ENCODE measurements around the gene HSBP1L1.

Gene HSBP1L1

DNA sequence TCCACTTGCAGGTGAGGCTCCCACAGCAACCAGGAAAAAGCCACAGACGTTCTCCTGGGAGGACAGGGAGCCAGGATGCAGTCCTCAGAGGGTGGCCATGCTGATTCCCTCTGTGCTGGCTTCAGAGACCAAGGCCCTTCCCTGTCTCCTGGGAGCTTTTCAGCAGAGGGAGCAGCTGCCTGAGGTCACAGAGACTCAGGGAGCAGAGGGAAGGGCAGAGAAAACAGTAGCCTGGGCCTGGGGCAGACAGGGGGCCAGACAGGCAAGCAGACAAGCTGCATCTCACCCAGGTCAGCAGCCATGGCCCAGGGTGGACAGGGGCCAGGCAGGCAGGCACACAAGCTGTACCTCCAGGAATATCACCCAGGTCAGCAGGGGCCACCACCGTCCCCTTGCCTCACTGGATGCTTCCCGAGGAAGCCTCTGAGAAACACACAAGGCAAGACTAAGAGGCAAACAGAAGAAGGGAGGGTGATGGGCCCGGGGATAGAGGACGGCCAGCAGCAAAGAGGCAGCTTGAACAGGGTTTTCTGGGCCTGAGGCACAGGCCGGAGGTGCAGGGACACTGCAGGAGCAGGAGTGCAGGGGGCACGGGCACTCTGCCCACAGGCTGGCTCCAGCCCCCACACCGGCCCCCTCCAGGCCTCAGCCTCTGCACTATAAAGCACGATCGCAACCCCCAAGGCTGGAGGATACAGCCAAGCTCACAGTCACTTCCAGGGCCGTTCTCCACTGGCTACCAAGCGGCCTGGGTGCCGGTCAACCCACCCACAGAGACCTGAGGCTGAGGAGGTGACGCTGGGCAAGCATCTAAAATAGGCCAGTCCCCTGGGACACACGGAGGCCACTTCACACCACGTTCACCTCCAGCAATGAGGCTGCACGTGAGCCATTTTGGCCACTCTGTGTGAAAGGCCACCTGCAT lies 19.1 kb upstream of the HSBP1L1 start:
- no peak for DNase-seq

DNA sequence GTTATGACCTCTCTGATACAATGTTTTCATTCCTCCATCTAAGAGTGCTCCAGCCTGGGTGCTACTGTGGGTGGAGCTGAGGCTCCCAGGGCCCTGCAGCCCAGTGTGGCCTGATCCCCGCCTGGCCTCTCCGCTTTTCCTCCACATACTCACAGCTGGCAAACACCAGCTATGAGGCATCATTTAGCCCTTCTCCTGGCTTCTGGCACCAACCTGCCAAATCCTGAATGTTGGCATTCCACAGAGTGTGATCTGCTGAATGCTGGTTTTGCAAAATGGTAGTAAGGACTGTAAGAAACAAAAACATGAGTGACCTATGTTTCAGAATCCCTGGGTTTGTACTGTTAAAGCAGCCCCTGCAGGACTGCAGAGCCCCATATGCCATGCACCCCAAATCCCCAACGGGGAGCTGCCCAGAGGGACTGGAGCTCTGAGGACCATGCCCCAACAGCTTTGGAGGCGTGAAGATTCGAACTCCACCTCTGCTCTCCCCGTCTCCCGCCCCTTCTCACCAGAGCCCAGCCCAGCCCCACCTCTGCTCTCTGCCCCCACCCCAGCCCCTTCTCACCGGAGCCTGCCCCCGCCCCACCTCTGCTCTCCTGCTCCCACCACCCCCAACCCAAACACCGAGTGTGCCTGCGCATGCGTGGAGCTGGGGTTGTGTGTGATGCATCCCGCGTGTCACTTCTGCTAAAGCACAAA lies 17.2 kb upstream of the HSBP1L1 start:
- no peak for DNase-seq

DNA sequence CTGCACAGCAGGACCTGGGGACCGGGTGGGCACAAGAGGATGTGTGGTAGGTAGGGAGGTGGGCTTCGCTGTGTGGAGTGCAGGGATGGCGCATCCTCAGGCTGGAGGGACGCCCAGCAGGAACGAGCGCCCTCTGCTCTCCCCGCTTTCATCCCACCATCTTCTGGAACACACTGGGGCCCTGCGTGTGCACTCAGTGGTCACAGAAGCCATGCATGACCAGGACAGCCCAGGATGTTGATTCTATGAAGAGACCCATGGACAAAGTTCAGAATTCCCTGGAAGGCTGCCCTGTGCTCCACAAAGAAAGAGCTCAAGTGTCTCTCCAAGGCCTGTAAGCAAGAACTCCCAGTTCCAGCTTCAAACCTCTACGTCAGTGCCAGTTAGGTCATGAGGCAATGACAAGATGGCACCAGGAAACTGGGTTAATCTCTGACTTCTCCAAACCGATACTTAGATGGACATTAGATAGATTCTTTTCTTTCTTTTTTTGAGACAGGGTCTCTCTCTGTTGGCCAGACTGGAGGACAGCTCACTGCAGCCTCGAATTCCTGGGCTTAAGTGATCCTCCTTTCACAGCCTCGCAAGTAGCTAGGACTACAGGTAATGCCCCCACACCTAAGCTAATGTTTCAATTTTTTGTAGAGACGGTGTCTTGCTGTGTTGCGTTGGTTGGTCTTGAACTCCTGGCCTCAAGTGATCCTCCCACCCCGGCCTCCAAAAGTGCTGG lies 16.4 kb upstream of the HSBP1L1 start:
- DNase-seq, result no peak

DNA sequence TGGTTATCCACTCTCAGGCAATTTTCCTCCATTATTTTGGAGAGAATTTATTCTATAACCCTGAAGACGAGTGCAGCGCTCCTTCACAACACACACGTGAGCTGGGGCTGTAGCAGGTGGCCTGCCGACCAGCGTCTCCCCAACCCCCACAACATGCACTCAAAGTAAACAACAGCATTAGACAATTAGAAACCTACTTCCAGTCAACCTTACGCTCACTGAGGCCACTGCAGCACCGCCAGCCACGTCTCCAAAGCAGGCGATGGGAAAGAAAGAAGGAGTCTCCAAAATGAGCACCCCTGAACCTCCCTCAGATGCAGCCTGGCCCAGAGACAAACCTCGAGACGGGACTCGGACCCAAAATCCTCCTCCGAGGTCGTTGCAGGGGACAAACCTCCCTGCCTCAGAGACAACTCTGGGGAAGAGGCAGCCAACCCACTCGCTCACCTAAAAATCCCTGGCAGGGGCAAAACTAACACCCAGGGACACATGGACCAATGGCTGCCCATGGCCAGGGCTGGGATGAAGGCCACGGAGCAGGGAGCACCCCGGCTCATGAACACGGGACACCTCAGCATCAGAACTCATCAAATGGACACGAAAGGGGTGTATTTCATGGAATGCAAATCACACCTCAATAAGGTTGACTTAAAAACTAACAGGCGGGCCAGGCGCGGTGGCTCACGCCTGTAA lies 15.6 kb upstream of the HSBP1L1 start:
- no peak for DNase-seq

DNA sequence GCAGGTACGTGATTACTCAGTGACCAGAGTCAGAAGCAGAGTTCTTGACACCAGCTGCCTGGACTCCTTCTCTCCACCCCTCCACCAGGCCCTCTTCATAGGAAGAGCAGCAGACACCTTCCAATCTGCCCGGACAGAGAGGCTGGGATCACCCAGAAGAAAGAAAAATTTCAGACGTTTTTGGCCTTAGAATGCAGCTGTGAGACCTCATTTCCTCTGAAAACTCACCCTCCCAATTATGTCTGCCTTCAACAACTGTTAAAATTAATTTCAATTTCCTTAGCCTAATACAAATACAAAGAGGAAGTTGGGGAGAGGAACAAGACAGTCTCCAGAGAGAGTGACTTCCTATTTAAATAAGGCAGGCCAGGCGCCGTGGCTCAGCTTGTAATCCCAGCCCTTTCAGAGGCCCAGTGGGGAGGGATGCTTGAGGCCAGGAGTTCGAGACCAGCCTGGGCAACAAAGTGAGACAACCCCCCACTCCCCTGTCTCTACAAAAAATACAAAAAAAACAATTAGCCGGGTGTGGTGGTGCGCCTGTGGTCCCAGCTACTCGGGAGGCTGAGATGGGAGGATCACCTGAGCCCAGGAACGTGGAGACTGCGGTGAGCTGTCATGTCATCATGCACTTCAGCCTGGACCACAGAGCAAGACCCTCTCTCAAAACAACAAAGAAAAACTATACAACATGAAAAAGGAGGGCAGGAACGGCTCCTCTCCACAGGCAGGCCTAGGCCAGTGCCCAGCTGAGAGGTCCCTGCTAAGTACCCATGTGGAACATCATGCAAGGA lies 14.6 kb upstream of the HSBP1L1 start:
- no peak for DNase-seq

DNA sequence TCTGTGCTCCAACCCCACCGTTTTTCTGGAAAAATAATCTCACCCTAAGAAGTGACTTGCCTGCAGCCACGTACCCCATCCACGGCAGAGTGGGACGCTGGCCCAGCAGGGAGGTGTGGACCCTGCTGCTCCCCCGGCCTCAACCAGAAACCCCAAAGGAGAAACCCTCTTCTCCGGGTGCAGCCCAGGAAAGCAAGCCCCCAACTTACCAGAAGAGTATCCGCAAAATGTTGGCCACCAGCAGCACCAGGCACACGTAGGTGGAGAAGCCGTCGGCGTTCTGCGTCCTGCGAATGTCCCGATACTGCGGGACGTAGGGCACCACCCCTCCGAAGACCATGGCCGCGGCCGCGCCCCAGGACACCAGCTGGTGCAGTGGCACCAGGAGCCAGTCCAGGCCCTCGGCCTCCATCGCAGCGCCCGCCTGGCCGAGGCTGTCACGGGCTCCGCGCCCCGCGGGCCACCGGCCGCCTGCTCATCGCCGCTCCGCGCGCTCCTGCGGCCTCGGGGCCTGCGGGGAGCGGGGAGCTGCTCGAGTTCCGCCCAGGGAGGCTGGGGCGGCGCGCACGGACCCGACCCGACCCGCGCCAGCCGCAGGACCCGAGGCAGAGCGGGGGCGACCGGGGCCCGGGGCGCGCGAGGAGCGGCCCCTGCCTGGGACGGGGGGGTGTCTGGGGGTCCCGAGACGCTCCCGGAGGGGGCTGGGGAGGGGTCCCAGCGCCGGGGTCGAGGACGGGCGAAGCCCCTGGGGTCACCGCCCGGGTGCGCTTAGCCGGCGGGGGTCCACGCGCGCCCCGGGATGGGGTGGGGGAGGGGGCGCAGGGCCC lies 13.7 kb upstream of the HSBP1L1 start:
- DNase-seq, result no peak

DNA sequence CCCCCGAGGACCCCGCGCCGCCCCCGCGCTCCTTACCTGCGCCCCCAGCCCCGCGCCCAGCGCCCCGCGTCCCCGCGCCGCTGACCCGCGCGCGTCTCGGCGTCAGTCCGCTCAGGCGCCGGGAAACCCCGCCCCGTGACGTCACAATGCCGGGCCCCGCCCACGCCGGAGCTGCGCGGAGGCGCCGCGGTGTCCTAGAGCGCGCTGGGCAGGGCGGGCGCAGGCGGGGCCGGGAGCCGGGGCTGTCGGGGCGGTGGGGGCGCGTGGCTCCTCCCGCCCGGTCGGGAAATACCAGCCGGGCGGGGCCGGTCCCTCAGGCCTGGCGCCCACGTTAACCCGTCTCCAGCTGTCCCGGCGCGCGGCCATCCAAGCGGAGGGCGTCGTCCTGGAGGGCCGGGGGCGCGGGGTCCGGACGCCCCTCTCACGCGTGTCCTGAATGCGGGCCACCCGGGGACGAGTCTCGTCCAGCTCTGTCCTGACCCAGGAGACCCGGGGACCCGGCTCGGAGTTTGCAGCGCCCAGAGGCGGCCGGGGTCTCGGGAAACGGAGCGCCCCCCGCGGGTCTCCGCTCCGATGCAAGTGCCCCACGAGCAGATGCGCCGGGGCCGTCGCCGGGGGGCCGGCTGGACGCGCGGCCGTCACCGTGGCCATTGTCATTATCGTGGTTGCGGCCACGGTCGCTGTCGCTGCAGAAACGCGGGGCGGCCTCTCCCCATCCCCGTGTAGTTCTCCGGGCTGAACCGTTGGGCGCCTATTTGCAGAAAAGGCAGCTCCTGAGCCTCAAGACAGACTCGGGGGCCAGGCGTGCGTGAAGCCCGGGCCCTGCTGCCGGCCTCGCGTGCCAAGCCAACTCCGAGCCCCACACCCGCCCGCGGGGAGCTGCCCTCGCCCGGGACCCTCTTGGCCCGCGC lies 12.6 kb upstream of the HSBP1L1 start, which contains the start of gene SLC66A2:
SLC66A2 (minus strand) TSS at position 109 of the 911 bp plus-strand sequence. CDS start 727 bp downstream, outside the sequence.
- peak; percentile 95 for DNase-seq

DNA sequence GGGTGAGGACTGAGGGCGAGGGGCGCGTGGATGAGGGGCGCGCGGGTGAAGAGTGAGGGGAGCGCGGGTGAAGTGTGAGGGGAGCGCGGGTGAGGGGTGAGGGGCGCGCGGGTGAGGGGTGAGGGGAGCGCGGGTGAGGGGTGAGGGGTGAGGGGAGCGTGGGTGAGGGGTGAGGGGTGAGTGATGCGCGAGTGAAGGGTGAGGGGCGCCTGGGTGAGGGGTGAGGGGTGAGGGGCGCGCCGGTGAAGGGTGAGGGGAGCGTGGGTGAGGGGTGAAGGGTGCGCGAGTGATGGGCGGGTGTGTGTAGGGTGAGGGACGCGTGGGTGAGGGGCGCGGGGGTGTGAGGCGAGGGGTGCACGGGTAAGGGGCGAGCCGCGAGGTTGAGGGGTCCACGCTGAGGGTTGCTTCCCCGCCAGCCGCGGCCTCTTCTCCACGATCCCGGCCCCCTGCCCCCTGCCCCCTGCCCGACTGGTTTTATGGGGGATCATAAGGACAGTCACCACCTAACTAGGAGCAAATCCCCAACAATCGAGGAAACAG lies 11.9 kb upstream of the HSBP1L1 start:
- no peak for DNase-seq

DNA sequence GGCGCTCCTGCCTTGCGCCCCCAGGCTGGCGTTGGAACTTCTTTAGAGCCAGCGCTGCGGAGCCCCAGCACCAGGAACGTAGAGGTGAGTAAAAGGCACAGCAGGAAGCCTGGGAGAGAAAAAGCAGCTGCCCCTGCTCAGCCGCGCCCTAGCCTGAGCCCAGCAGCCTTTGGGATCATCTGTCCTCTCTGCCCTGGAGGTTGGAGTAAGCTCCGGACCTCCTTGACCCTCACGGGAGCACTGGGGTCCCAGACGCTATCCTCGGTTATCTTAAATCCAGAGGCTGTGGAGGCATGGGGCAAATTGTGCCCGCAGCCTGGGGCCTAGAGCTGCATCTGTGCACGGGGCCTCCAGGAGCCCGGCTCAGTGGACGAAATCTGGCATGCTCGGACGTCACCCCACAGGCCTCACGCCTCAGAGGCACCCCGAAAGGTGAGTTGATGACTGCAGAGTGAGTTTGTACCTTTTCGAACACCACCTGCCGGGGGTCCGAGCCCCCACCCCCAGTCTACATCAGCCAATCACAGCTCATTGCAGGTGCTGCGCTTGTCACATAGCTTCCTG lies 11.4 kb upstream of the HSBP1L1 start:
- DNase-seq, result no peak

DNA sequence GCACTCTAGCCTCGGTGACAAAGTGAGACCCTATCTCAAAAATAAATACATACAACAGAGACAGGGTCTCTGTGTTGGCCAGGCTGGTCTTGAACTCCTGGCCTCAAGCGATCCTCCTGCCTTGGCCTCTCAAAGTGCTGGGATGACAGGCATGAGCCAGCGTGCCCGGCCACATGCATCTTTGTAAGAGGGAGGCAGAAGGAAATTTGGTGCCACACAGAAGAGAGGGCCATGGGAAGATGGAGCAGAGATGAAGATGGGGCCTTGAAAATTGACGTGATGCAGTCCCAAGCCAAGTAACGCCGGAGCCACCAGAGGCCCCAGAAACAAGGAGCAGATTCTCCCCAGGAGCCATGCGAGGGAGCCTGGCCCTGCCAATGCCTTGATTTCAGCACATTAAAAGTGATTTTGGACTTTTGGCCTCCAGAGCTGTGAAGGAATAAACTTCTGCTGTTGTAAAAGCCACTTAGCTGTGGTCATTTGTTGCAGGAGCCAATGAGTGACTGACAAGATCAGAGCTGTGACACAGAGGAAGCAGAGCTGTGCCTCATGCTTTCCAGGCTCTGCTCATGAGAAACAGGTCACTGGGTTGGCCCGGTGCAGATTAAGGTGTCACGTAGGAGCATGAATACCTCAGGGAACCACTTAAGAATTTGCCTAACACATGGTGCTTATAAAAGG lies 10.3 kb upstream of the HSBP1L1 start:
- no peak for DNase-seq

DNA sequence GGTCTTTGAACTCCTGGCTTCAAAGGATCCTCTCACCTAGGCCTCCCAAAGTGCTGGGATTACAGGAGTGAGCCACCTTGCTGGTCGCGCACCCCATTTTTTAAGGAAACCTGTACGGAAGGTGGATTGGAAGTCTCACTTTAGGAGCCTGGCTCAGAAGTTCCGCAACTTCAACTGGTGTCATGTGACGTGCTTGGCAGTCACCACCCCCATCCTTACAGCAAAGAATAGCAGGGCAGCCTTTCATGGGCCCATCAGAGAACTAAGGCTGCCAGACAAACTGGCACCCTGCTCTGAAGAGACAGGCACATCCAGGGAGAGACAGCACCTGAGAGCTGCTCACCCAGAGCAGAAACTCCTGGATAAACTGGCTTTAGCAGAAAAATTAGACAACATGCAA lies 9.7 kb upstream of the HSBP1L1 start:
- no peak for DNase-seq

DNA sequence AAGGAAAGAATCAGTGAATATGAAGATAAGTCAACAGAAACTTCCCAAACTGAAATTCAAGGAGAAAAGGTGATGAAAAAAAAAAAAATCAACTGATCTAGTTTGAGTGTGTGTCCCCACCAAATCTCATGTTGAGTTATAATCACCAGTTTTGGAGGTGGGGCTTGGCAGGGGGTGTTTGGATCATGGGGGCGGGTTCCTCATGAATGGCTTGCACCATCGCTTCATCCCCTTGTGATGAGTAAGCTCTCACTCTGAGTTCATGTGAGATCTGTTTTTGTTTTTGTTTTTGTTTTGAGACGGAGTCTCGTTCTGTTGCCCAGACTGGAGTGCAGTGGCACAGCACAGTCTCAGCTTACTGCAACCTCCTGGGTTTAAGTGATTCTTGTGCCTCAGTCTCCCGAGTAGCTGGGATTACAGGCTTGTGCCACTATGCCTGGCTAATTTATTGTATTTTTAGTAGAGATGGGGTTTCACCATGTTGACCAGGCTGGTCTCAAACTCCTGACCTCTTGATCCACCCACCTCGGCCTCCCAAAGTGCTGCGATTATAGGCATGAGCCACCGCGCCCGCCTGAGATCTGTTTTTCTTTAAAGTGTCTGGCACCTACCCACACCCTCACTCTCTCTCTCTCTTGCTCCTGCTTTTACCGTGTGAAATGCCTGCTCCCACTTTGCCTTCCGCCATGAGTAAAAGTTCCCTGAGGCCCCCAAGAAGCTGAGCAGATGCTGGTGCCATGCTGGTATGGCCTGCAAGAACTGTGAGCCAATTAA lies 9.0 kb upstream of the HSBP1L1 start:
- DNase-seq, result no peak

DNA sequence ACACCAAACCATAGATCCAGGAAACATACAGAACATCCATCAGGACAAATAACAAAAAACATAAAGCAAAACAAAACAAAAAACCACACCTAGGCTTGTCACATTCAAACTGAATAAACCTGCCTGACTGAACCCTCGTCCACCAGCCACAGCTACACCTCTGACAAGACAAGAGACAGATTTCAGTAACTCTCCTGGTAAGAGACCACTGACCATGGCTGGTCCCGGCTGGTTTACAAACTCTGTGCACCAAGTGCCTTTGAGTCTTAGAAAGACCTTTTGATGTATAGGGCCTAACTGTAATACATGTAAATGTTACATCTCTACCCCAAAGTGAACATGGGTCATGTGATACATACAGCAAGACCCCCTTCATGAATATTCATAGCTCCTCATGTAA lies 8.2 kb upstream of the HSBP1L1 start:
- DNase-seq, result no peak

DNA sequence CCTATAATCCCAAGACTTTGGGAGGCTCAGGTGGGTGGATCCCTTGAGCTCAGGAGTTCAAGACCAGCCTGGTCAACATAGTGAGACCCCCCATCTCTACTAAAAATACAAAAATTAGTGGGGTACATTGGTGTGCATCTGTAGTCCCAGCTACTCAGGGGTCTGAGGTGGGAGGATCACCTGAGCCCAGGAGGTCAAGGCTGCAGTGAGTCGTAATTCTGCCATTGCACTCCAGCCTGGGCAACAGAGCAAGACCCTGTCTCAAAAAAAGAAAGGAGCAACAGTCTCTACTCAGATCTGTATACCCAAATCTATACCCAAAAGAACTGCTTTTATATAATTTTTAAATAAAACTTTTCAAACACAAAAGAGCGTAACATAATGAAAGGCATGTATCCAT lies 5.5 kb upstream of the HSBP1L1 start:
- no peak for DNase-seq

DNA sequence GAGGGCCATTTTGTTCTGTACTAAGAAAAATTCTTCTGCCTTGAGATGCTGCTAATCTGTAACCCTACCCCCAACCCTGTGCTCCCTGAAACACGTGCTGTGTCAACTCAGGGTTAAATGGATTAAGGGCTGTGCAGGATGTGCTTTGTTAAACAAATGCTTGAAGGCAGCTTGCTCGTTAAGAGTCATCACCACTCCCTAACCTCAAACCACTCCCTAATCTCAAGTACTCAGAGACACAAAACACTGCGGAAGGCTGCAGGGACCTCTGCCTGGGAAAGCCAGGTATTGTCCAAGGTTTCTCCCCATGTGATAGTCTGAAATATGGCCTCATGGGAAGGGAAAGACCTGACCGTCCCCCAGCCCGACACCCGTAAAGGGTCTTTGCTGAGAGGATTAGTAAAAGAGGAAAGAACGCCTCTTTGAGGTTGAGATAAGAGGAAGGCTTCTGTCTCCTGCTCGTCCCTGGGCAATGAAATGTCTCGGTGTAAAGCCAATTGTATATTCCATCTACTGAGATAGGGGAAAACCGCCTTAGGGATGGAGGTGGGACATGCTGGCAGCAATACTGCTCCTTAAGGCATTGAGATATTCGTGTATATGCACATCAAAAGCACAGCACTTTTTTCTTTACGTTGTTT lies 4.2 kb upstream of the HSBP1L1 start:
- DNase-seq, result peak; percentile 34

DNA sequence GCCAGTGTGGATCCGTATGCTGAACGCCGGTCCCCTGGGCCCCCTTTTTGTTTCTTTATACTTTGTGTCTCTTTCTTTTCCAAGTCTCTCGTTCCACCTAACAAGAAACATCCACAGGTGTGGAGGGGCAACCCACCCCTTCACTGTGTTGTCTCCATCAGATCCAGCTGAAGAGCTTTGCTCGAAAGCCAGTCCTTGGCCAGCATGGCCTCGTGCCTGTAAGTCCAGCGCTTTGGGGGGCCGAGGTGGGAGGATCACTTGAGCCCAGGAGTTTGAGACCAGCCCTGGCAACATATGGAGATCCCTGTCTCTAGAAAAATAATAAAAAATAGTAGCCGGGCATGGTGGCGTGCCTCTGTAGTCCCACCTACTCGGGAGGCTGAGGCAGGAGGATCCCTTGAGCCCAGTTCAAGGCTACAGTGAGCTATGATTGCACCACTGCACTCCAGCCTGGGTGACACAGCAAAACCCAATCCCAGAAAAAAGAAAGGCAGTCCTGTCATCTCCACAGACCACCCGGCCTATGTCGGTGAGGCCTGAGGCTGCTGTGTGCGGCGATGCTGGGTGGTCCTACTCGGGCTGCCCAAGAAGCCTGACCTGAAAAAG lies 3.4 kb upstream of the HSBP1L1 start:
- no peak for DNase-seq

Measured in CD4-positive, alpha-beta T cell treated with Interleukin-21 for 1 hour (primary cell).